GM06990 (cell line): Measurements from ENCODE around the gene PRELID1.
"Not testable (repeated sequence)": the region's sequence is repeated elsewhere in the genome, so short reads cannot be mapped to it uniquely, and the experiment has no call there.

Source experiments
- DNase-seq: peaks from one replicate; pipeline ENCODE4 v3.0.0-alpha.2; 2011; ENCODE audit not compliant: insufficient read length; ENCODE audit errors: extremely low read depth
- H3K27me3 ChIP-seq: replicated peaks from 2 replicates; pipeline ENCODE4 v1.6.0; 2011; ENCODE audit warnings: low read length; ENCODE audit not compliant: control insufficient read depth, insufficient read depth
- H3K36me3 ChIP-seq: 2 replicates; pipeline ENCODE4 v1.5.1; 2011; ENCODE audit warnings: low read length; ENCODE audit not compliant: control insufficient read depth, insufficient read depth
- H3K4me3 ChIP-seq: replicated peaks from 2 replicates; pipeline ENCODE4 v1.5.1; 2011; ENCODE audit warnings: low read depth, mild to moderate bottlenecking, control low read depth, low read length
- CTCF ChIP-seq: IDR thresholded peaks from 2 replicates; pipeline ENCODE4 v1.5.1; 2011; ENCODE audit warnings: low read length, control low read depth, mild to moderate bottlenecking, inconsistent platforms; ENCODE audit not compliant: insufficient read depth, poor library complexity, severe bottlenecking

Gene PRELID1

GRCh38 chr5:177300951-177301350 lies 2.6 kb upstream of the PRELID1 start:
- Histone ChIP-seq H3K36me3 (peaks cover 15% of the 10 kb centered on the region), H3K27me3 (no peaks in the 10 kb centered on the region), H3K4me3 (no peak overlapping the region)
- DNase-seq: no peak
- no peak for TF ChIP-seq CTCF

GRCh38 chr5:177301503-177302165 lies 2.0 kb upstream of the PRELID1 start:
- Histone ChIP-seq H3K36me3 (peaks cover 12% of the 10 kb centered on the region), H3K27me3 (no peaks in the 10 kb centered on the region), H3K4me3 (peak overlapping the region; percentile 80; the same call in 1 of the 2 replicates)
- TF ChIP-seq CTCF: no peak
- no peak for DNase-seq

- H3K4me3 ChIP-seq: peak overlapping the region; percentile 80
- DNase-seq: no peak
- no peaks in the 10 kb centered on the region for H3K27me3 ChIP-seq
- peak; percentile 40 for TF ChIP-seq CTCF
- peaks cover 12% of the 10 kb centered on the region for H3K36me3 ChIP-seq
Measured at GRCh38 chr5:177302354-177303110, 1.1 kb upstream of the PRELID1 start.

- Histone ChIP-seq H3K36me3 (peaks cover 12% of the 10 kb centered on the region), H3K27me3 (no peaks in the 10 kb centered on the region), H3K4me3 (peak overlapping the region; percentile 80)
- no peak for DNase-seq
- no peak for TF ChIP-seq CTCF
Measured at GRCh38 chr5:177303925-177304391, 359 bp downstream of the PRELID1 start.

GRCh38 chr5:177304392-177305119 lies 957 bp downstream of the PRELID1 start:
- TF ChIP-seq CTCF: no peak
- peak overlapping the region; percentile 80 for H3K4me3 ChIP-seq
- peaks cover 14% of the 10 kb centered on the region for H3K36me3 ChIP-seq
- no peak for DNase-seq
- H3K27me3 ChIP-seq: no peaks in the 10 kb centered on the region

GRCh38 chr5:177306103-177306640 lies 2.6 kb downstream of the PRELID1 start:
- DNase-seq, H3K27me3 ChIP-seq, H3K4me3 ChIP-seq: not testable (repeated sequence)
- H3K36me3 ChIP-seq: peaks cover 14% of the 10 kb centered on the region
